GM19324 (cell line): ENCODE results near the gene HMOX1.
"Not testable (repeated sequence)": the region's sequence is repeated elsewhere in the genome, so short reads cannot be mapped to it uniquely, and the experiment has no call there.

Experiments
- ATAC-seq: cut with Tn5 transposase; IDR thresholded peaks from one replicate; pipeline ENCODE4 v1.9.1; 2021; ENCODE audit warnings: mild to moderate bottlenecking, moderate library complexity; ENCODE audit not compliant: unreplicated experiment, low FRiP score

The HMOX1 gene

DNA sequence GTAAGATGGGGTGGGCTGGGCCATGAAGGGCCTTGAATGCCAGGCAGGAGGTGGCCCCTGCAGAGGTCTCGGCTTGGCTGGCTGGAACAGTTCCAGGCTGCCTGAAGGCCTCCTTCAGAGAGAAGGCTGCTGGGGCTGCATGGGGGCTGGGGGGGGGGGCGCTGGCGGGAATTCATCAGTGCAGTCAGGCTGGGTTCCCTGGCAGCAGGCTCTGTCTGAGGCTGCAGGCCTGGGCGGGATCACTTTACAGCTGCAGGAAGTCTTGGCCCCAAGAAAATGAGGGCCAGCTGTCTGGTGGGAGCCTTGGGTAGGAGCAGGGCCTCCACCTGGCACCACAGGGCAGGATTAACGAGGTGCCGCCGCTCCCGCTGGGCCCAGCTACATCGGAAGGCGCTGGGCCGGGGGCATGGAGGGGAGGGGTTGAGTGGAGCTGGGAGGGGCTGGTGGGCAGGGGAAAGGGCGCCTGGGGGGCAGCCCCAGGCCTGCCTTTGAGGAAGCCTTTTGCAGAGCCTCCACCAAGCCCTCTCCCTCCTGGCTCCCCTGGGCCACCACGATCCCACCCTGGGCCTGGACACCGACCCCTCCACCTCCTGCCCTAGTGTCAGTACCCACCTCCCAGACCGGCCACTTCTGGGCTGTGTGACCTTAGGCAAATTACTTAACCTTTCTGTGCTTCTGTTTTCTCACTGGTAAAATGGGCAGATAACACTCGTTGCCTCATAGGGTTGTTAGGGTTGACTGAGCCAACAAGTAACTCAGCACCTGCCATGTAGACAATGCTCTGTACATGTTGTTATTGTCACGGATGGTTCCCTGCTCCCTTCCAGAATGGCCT lies 31.0 kb upstream of the HMOX1 start:
- no peak for ATAC-seq

DNA sequence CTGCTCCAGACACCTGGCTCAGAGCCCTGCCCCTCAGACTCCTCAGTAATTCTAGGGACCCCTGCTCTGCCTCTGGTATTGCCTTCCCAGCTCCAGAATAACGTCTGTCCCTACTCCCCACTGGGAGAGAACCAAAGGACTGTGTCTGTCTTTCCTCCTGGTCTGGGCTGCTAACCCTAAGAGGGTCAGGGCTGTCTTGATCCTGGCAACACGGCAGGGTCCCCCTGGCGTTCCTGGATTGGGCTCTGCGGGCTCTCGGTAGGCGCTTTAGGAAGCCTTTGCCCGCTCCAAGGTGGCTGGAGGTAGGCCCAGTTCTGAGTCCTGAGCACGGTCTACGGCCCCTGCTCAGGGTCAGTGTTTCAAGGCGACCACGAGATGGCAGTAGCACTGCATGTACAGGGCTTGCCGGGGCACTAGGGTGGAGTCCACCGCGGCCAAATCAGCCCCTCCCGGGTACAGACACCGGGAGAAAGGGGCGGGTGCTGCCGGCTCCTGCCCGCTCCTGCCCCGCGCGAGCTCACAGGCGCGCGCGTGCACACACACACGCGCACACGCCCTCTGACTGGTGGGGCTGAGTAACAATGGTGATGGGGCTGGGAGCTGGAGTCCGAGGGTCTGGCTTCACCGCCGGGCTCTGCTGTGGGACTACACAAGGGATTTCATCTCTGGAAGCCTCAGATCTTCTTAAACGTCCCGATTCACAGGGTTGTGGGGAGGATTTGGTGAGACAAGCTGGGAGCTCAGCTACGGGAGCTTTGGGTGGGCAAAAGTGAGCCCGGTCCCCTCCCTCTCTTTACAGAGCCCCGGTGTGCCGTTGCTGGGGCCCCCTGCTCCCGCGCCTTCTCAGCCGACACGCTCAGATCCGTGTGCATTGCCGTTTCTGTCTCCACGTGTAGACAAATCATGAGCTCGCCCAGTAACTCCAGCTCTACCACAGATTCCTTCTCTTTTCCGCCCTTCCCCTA lies 30.1 kb upstream of the HMOX1 start:
- peak; percentile 43 for ATAC-seq

DNA sequence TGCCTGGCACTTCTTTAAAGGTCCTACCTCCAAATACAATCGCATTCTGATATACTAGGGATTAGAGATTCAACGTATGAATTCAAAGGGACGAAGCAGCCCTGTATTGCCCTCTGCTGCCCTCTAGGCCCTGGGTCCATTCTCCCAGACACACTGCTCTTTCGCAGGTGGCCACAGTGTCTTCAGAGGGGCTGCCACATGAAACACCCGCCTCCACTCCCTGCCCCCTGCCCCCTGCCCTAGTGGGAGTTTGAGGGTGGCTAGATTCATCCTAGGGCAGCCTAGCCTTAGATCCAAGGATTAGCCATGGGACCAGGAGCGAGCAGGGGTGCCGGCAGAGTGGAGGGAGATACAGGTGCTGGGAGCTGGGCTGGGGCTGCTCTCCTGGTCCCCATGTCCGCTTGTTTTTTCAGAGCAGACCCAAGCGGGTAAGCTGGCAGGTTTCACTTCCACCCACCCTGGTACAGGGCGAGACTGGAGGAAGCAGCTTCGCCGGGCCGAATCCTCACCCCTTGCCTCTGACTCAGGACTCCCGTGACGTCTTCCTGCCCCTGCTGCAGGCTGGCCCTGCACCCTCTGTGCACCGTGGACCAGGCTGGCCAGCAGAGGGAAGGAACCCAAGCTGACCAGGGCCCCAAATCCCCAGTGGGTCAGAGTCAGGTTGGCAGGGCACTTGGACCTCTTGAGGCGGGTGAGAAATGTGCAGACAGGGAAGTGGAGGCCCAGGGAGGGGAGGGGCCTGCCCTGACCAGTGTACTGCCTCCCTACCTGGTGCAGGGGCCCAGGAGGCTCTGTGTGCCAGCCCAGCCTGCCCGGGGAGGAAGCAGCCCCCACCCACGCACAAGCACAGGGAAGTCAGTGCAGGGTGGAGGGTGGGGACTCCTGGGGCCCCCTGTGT lies 28.4 kb upstream of the HMOX1 start:
- ATAC-seq: peak; percentile 54

DNA sequence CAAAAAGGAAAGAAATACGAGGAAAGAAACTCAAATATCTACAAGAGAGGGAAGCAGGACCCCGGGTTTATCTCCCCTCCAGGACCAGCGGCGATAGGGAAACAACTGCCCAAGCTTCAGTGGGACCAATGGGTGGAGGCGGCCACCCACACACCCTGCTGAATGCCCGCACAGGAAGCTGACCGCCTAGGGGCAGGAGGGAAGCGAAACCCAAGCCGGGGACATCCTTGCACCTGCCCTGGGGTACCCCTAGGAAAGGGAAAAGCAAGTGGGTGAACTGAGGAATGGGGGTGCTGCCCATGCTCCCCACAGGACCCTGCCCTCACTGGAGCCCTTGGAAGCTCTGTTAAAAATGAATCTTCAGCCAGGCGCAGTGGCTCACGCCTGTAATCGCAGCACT lies 27.6 kb upstream of the HMOX1 start:
- ATAC-seq: no peak

DNA sequence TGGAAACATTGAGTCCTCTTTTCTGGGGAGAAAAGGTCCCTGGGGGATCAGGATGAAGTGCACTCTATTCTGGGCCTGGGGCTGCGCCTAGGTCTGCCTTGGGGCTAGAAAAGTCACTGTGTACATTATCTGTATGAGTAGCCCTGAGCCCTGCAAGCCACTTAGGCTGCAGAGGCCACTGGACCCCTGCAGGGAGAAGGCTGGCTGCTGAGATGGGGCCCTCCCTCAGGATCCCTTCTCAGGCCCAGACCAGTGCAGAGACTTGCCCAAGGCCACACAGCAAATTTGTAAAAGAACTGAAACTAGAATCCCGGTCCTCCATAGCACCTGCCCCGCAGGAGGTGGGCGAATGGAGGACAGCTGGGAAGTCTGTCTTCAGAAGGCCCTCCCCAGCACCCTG lies 26.8 kb upstream of the HMOX1 start:
- no peak for ATAC-seq

DNA sequence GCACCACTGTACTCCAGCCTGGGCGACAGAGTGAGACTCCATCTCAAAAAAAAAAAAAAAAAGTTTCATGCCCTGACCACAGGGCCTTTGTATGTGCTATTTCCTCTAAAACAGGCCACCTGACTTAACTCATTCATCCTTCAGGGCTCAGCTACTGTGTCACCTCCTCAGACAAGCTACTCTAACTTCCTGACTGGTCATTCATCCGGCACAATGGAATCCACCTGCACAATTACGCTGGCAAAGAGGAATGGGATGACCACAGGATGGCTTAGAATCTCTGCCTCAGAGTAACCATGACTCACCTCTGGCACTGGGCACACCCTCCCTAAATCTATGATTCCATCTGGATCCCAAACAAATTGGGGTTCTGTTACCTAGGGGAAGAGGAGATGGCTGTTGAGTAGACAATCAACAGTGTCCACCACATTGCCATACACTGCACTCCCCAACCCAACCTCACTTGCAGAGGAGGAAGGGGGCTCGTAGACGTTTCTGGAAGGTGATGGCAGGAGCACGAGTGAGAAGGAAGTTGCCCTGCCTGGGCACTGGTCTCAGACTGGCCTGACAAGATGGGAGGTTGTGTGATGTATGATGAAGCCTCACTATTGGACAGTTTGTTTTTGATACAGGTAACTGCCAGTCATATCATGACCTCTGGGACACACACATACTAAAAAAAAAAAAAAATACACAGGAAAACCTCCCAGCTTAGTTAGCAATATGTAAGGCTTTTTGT lies 22.8 kb upstream of the HMOX1 start:
- no peak for ATAC-seq

DNA sequence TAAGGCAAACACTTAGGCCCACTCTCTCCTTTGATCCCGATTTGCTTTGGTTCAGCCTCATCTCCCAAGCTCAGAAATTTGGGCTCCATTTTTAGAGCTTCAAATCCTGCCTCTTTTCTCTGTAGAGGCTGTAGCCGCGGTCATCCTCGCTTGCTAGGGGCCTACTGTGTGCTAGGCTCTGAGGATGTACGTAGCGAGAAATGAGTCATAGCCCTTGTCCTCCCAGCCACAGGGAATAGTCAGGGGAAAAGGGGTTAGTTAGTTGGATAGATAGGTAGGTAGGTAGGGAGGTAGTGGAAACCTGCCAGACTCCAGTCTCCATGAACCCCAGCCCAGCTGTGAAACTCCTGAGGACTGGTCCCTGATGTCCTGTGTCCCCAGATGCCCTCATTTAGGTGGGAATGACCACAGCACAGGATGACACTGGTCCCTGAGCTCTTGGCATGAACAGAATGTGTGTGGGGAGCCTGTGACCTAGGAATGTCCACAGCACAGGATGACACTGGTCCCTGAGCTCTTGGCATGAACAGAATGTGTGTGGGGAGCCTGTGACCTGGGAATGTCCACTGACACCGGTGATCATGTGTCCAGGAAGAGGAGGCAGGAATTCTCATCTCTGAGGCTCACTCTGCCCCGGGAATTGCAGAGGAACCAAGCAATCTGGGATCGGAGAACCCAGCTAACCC lies 21.4 kb upstream of the HMOX1 start:
- no peak for ATAC-seq

DNA sequence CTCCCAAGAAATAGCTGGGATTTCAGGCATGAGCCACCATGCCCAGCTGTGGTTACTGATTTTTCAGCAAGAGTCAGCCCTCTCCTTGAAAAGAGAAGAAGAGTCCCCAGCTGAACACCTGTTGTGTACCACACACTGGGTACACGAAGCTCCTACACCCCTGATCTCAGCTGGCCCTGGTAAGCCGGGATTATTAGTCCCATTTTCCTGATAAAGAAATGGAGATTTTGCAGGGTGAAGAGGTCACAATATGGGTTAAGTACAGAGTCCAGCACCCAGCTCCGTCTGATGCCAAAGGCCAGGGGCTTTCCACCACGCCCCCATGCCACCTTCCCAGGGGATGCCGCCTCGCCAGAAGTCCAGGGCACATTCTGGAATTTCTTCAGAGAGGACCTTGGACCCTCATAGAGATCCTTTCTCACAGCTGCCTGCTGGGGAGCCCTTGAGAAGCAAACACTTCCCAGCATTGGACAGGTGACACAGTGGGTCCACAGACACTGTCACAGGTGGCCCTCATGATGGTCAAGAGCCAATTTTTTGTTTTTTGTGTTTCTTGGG lies 19.8 kb upstream of the HMOX1 start:
- ATAC-seq: no peak

DNA sequence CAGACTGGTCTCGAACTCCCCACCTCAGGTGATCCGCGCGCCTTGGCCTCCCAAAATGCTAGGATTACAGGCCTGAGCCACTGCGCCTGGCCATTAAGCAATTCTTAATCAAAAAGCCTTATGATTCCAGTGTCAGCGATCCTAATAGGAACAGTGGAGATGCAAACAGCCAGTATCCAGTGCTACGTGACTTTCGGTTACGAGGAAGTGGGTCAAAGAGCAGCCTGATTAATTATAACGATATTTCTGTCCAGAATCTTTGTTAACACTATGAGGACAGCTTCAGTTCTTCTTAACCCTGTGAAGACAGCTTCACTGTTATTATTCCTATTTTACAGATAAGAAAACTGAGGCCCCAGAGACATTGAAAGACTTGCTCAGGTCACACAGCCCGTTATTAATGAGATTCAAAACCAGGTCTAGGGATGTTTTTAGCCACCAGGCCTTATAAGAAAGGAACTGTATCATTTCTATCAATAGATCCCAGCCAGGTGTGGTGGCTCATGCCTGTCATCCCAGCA lies 17.3 kb upstream of the HMOX1 start:
- ATAC-seq: no peak

DNA sequence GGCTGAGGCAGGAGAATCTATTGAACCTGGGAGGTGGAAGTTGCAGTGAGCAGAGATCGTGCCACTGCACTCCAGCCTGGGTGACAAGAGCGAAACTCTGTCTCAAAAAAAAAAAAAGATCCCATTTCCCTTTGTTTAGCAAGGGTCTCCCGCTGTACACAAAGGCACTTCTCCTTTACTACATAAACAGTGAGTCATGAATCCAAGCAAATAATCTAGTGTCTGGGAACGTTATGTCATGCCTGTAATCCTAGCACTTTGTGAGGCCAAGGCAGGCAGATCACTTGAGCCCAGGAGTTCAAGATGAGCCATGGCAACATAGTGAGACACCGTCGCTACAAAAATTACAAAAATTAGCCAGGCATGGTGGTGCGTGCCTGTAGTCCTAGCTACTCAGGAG lies 16.7 kb upstream of the HMOX1 start:
- ATAC-seq: not testable (repeated sequence)

DNA sequence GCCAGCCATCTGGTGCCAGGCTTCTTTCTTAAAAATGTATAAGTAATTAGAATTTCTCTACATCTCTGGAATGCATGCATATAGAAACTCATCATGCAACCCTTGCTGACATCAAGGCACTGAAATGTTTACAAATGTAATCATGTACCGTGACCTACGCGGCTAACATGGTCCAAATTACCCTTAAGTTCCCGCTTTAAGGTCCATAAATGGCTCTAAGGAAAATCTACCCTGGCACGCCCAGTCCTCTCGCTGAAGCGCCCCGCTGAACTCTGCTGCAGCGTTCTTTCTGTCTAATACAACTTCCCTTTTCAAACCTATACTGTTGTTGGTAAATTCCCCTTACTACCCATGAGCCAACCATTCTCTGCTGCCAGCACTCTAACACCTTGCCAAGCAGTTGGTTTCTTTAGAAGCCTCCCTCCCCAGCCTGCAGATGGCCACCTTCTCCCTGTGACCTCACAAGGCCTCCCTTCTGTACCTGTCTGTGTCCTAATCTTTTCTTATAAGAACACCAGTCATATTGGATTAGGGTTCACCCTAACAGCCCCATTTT lies 13.5 kb upstream of the HMOX1 start:
- no peak for ATAC-seq

DNA sequence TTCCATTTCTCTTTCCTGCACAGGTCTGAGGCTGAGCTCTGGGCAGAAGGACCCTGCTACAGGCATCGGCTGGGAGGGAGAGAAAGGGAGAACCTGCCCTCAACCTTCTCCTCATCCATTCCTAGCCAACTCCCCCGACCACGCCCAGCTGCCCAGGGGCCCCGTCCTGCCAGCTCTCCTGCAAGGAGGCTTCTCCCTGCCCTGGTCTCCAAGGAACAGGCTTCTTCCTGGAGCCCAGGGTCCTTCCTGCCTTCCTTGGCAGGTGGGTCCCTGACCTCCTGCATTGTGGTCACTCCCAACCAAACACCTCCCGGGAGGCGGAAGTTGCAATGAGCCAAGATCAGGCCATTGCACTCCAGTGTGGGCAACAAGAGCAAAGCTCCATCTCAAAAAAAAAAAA lies 12.5 kb upstream of the HMOX1 start:
- no peak for ATAC-seq

DNA sequence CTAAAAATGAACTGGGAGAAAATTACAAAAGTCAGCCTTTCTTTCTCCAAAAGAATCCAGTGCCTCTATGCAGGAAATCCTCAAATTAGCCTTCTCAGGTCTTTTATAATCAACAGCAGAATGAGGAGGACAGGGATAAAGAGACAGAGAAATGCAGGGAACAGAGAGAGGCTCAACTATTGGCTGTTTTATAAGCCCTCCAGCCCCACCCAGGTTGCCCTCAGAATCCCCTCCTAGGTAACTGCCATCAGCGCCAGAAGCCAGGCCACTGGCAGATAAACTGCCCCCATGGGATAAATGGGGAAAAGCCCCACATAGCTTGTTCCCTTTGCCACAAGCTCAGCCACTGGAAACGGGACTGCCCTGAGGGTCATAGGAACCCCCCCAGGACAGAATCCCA lies 10.9 kb upstream of the HMOX1 start:
- ATAC-seq: no peak

DNA sequence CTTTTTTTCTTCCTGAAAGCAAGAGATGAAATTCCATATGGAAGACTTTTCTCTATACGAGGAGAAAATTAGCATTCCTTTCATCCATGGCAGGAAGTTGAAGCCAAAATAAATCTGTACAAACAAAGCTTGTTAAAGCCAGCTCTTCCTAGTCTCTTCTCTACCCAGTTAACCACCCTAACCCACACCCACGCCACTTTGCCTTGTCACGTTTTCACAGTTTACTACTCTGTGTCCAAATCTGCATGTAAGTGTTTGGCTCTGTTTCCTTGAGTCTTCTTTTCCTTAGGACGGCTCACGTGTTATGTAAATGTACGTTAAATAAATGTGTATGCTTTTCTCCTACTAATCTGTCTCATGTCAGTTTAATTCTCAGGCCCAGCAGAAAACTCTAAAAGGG lies 7.1 kb upstream of the HMOX1 start:
- ATAC-seq: no peak

DNA sequence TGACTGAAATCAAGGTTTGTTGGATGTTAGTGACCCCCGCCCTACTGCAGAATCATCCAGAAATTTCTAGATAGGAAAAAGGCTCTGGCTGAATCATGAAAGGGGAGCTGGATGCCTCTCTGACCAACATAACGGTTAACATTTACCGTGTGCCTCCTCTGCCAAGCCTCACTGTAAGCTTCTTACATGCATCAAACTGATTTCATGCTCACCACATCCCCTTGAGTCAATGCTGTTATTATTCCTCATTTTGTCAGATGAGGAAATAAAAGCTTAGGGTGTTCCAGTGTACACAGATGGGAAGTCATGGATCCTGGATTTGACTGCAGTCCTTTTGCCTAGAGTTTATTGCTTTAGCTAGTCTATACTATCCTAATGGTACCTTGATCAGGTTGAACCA lies 5.9 kb upstream of the HMOX1 start:
- ATAC-seq: no peak

DNA sequence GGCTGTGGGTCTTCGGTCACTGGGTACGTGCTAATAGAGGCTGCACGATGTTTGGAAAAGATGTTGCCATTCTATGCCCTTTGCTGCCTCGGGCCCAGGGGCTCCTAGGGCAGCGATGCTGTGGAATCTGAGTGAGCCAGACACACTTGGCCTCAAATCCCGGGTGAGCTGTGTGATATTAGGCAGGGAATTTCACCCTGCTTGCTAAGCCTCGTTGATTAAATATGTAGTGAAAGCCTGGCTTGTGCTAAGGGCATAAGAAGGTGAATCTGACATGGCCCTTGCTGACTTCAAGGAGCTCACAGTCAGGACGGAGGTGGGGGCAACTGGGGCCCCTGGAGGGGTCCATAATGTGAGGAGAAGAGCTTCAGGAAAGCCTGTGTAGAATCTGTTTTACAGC lies 5.4 kb upstream of the HMOX1 start:
- no peak for ATAC-seq

DNA sequence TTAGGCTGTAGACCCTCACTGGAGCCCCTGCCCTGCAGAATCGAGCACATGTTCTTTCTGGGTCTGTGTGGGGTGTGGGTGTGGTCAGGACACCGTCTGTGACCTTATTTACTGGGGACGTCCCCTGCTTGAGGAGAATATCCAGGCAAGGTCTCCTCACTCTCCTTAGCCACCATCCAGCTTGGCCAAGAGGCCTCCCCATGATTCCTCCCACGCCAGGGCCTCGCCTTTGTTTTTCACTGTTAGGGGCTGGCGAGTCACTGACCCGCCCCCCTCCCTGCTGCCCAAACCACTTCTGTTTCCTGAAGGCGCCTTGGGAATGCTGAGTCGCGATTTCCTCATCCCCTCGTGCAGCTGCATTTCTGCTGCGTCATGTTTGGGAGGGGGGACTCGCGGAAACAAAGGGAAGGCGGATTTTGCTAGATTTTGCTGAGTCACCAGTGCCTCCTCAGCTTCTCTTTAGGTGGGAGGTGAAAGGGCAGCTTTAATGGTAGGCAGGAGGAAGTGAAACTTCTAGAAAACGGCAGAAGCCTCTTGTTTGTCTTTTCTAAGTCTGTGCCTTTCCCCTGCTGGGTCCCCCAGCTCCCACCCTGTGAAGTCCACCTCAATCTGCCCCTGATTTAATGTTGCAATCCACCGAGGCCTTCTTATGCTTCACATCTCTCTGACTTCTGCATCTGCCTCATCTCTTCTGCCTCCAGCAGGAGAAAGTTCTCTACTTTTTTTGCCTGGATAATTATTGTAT lies 4.0 kb upstream of the HMOX1 start:
- ATAC-seq: peak; percentile 58

DNA sequence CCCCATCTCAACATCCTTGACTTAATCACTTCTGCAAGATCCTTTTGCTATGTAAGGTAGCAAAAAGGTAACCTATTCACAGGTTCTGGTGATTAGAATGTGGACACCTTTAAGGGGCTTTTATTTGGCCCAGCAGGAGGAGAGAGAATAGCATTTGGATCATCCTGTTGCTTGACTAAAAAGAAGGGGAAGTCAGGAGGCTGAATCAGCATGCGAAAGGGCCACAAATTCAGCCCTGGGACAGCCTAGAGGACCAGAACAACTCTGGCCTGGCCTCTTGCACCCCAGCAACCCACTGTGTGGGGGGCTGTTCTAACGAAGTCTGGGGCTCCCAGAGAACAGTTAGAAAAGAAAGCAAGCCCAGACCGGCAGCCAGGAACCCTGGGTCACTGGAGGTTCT lies 3.2 kb upstream of the HMOX1 start:
- ATAC-seq: no peak
